ENCODE measurements around the gene PPOX.

The PPOX gene

DNA sequence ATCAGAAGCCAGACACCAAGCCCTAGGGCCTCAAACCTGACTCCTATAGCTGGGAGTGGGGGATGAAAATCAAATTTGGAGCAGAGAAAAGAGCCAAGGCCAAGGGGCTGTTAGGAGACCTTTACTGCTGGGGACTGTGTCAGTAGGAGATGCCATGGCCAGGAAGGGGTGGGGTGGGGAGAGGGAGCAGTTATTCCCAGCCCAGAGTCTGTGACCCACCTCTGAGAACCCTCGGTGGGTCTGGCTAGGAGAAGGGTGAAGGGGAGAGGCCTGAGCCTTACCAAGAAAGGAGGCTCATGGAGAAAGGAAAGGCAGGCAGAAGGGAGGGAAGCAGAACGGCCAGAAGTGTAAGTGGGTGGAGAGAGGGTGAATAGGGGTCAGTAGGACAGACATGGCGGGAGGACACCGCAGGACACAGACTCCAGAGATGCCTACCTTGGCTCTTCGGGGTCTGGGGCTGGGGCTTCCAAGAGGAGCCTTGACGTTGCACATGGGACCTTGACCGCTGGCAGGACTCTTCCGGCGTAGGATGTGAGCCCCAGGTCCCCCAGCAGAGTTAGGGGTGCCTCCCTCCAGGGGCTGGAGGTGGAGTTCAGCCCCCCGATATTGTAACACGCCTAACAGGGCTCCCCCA is 31.5 kb downstream of the PPOX start:
- H3K27me3 ChIP-seq (ENCODE audit: control insufficient read depth, low read length) = no peaks in the 10 kb centered on the region
- H3K9me2 ChIP-seq (replicated peaks; ENCODE audit: control insufficient read depth, low read length) = no peaks in the 10 kb centered on the region
- no peak overlapping the region for H3K4me3 ChIP-seq (ENCODE audit: low read length)
- no peaks in the 10 kb centered on the region for H4K20me1 ChIP-seq (ENCODE audit: control insufficient read depth, insufficient read depth, low read depth, low read length)
- no peaks in the 10 kb centered on the region for H3K9me3 ChIP-seq (ENCODE audit: control insufficient read depth, insufficient read depth, low read length)
- H3K4me1 ChIP-seq (ENCODE audit: control insufficient read depth, low read length) = peaks cover 43% of the 10 kb centered on the region
- no peak overlapping the region for H3K4me2 ChIP-seq (ENCODE audit: low read length)
- TF ChIP-seq, protein P1, sequence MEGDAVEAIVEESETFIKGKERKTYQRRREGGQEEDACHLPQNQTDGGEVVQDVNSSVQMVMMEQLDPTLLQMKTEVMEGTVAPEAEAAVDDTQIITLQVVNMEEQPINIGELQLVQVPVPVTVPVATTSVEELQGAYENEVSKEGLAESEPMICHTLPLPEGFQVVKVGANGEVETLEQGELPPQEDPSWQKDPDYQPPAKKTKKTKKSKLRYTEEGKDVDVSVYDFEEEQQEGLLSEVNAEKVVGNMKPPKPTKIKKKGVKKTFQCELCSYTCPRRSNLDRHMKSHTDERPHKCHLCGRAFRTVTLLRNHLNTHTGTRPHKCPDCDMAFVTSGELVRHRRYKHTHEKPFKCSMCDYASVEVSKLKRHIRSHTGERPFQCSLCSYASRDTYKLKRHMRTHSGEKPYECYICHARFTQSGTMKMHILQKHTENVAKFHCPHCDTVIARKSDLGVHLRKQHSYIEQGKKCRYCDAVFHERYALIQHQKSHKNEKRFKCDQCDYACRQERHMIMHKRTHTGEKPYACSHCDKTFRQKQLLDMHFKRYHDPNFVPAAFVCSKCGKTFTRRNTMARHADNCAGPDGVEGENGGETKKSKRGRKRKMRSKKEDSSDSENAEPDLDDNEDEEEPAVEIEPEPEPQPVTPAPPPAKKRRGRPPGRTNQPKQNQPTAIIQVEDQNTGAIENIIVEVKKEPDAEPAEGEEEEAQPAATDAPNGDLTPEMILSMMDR (IDR thresholded peaks at IDR 0.05; ENCODE audit: low read depth, low read length, poor library complexity, severe bottlenecking) = no peak
- TF ChIP-seq EZH2phosphoT487 (IDR thresholded peaks at IDR 0.05; ENCODE audit: borderline replicate concordance, low read length) = no peak
- 0 out of 2 replicates have a peak, but pooled peaks cover 3% of the 10 kb centered on the region for H3F3A ChIP-seq (ENCODE audit: control insufficient read depth, insufficient read depth)
- no peaks in the 10 kb centered on the region; the same call in 1 of the 2 replicates for H3K36me3 ChIP-seq (ENCODE audit: control insufficient read depth, low read length)
- peaks cover 4% of the 10 kb centered on the region for H3K79me2 ChIP-seq (ENCODE audit: control insufficient read depth, low read length)
- no peak overlapping the region for H3K27ac ChIP-seq (ENCODE audit: low read depth, low read length)

DNA sequence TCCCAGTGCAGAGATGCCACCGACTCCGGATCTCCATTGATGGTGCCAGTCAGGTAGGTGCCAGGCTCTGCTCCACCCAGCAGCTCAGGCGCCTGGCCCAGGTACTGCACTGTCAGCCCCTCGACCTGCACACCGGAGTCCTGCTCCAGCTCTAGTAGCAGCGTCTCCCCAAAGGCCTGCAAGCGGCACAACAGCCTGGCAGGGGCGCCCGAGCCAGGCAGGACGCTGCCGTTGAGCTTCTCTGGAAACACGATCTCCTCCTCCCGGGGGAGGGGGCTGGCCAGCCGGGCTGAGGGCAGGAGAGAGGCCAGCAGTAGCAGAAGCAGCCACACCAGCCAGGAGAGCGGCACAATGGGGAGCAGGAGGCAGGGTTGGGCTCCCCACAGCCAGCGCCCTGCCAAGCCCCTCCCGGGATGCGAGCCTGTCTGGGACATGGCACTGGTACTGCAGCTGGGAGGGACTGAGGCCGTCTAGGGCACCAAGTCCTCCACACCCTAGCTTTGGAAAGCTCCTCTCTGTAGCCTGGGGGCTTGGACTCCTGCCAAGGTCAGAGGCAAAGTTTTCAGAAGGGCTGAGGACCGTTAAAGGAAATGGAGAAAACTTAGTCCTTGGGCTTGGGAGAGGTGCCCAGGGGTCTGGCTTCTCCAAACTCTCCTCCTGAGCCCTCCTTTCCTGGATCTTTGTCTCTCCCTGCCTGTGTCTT is 32.1 kb downstream of the PPOX start:
- TF ChIP-seq, protein P1 (IDR thresholded peaks at IDR 0.05; ENCODE audit: low read depth, low read length, poor library complexity, severe bottlenecking) = no peak
- no peak for TF ChIP-seq EZH2phosphoT487 (IDR thresholded peaks at IDR 0.05; ENCODE audit: borderline replicate concordance, low read length)
- Histone ChIP-seq H3K4me2 (ENCODE audit: low read length) (no peak overlapping the region), H3K79me2 (ENCODE audit: control insufficient read depth, low read length) (peaks cover 11% of the 10 kb centered on the region), H3K27ac (ENCODE audit: low read depth, low read length) (no peak overlapping the region), H3F3A (ENCODE audit: control insufficient read depth, insufficient read depth) (0 out of 2 replicates have a peak, but pooled peaks cover 3% of the 10 kb centered on the region), H3K27me3 (ENCODE audit: control insufficient read depth, low read length) (no peaks in the 10 kb centered on the region), H3K36me3 (ENCODE audit: control insufficient read depth, low read length) (peaks cover 2% of the 10 kb centered on the region), H3K4me3 (ENCODE audit: low read length) (no peak overlapping the region), H3K9me2 (replicated peaks; ENCODE audit: control insufficient read depth, low read length) (no peaks in the 10 kb centered on the region), H3K4me1 (ENCODE audit: control insufficient read depth, low read length) (peaks cover 48% of the 10 kb centered on the region), H3K9me3 (ENCODE audit: control insufficient read depth, insufficient read depth, low read length) (no peaks in the 10 kb centered on the region), H4K20me1 (ENCODE audit: control insufficient read depth, insufficient read depth, low read depth, low read length) (no peaks in the 10 kb centered on the region)

DNA sequence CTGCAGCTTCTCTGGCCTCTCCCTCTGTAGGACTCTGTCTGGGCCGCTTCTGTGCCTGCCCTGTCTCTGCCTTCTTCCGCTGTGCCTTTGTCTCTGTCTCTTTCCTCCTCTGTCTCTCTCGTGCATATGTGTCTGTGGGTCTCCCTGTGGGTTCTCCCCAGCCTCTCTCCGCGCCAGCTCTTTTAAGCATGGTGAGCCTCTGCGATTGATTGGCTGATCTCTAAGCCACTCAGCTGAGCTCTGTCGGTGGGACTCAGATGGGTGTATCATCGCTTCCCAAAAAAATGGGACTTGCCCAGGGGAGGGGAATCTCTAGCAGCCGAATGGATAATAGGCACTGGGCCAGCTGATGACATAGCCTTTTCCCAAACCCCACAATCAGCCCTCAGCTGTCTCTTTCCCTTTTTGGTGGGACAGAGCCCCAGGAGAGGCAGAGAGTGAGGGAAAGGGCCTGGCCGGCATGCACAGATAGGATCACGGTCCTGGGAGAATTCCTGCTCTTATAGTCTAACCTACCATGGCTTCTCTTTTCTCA is 32.7 kb downstream of the PPOX start, which contains the start of gene ADAMTS4:
TSS of gene ADAMTS4 (minus strand) at position 158 of the 535 bp plus-strand sequence. CDS start 427 bp downstream, outside the sequence.
- H3K4me1 ChIP-seq (ENCODE audit: control insufficient read depth, low read length) = peaks cover 52% of the 10 kb centered on the region
- H3K27ac ChIP-seq (ENCODE audit: low read depth, low read length) = no peak within 1 kb of the TSS
- no peaks in the 10 kb centered on the region for H3K27me3 ChIP-seq (ENCODE audit: control insufficient read depth, low read length)
- no peak within 1 kb of the TSS for H3K4me2 ChIP-seq (ENCODE audit: low read length)
- H3K9me3 ChIP-seq (ENCODE audit: control insufficient read depth, insufficient read depth, low read length) = no peaks in the 10 kb centered on the region
- TF ChIP-seq, protein P1 (IDR thresholded peaks at IDR 0.05; ENCODE audit: low read depth, low read length, poor library complexity, severe bottlenecking) = no peak
- no peak for TF ChIP-seq EZH2phosphoT487 (IDR thresholded peaks at IDR 0.05; ENCODE audit: borderline replicate concordance, low read length)
- H3K79me2 ChIP-seq (ENCODE audit: control insufficient read depth, low read length) = peaks cover 17% of the 10 kb centered on the region
- no peaks in the 10 kb centered on the region for H3K9me2 ChIP-seq (replicated peaks; ENCODE audit: control insufficient read depth, low read length)
- H3K36me3 ChIP-seq (ENCODE audit: control insufficient read depth, low read length) = peaks cover 8% of the 10 kb centered on the region
- no peak within 1 kb of the TSS for H3K4me3 ChIP-seq (ENCODE audit: low read length)
- H3F3A ChIP-seq (ENCODE audit: control insufficient read depth, insufficient read depth) = 0 out of 2 replicates have a peak, but pooled peaks cover 3% of the 10 kb centered on the region
- H4K20me1 ChIP-seq (ENCODE audit: control insufficient read depth, insufficient read depth, low read depth, low read length) = no peaks in the 10 kb centered on the region

Data from DOHH2 (cell line).